Nephron progenitor cell (in vitro differentiated cells): ENCODE measurements around the gene MACF1.

Source experiments
- DNase-seq: peaks from one replicate; pipeline ENCODE4 v3.0.0; 2021
- H3K27ac Mint-ChIP-seq: 2 replicates; pipeline ENCODE4 v1.8.0; 2021; ENCODE audit warnings: mild to moderate bottlenecking, moderate library complexity, mixed read lengths
- H3K27me3 Mint-ChIP-seq: 2 replicates; pipeline ENCODE4 v1.8.0; 2021; ENCODE audit warnings: mild to moderate bottlenecking, low read depth, mixed read lengths; ENCODE audit not compliant: poor library complexity
- H3K36me3 Mint-ChIP-seq: 2 replicates; pipeline ENCODE4 v1.8.0; 2021; ENCODE audit warnings: low read depth, mixed read lengths
- H3K4me1 Mint-ChIP-seq: 2 replicates; pipeline ENCODE4 v1.8.0; 2021; ENCODE audit warnings: mixed read lengths
- H3K4me3 Mint-ChIP-seq: 2 replicates; pipeline ENCODE4 v1.8.0; 2021; ENCODE audit warnings: mild to moderate bottlenecking, moderate library complexity, mixed read lengths
- H3K9me3 Mint-ChIP-seq: 2 replicates; pipeline ENCODE4 v1.8.0; 2021; ENCODE audit warnings: mild to moderate bottlenecking, moderate library complexity, mixed read lengths
- TF ChIP-seq, protein P1 (sequence below): fragments of 200-600 bp; sonication (generic); IDR thresholded peaks from 2 replicates; pipeline ENCODE4 v1.5.0; 2021; ENCODE audit warnings: antibody characterized with exemption

Gene MACF1

GRCh38 chr1:39415553-39415952 lies 211.1 kb downstream of the MACF1 start:
- Mint-ChIP-seq H3K9me3 (no peaks in the 10 kb centered on the region), H3K36me3 (peaks cover 56% of the 10 kb centered on the region), H3K27ac (no peak overlapping the region), H3K4me3 (no peak overlapping the region), H3K4me1 (peaks cover 64% of the 10 kb centered on the region), H3K27me3 (peaks cover 2% of the 10 kb centered on the region)
- no peak for DNase-seq
- TF ChIP-seq, protein P1, sequence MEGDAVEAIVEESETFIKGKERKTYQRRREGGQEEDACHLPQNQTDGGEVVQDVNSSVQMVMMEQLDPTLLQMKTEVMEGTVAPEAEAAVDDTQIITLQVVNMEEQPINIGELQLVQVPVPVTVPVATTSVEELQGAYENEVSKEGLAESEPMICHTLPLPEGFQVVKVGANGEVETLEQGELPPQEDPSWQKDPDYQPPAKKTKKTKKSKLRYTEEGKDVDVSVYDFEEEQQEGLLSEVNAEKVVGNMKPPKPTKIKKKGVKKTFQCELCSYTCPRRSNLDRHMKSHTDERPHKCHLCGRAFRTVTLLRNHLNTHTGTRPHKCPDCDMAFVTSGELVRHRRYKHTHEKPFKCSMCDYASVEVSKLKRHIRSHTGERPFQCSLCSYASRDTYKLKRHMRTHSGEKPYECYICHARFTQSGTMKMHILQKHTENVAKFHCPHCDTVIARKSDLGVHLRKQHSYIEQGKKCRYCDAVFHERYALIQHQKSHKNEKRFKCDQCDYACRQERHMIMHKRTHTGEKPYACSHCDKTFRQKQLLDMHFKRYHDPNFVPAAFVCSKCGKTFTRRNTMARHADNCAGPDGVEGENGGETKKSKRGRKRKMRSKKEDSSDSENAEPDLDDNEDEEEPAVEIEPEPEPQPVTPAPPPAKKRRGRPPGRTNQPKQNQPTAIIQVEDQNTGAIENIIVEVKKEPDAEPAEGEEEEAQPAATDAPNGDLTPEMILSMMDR, result no peak

- H3K4me1 Mint-ChIP-seq, result peaks cover 53% of the 10 kb centered on the region
- no peaks in the 10 kb centered on the region for H3K9me3 Mint-ChIP-seq
- no peak for DNase-seq
- TF ChIP-seq, protein P1, result no peak
- H3K27ac Mint-ChIP-seq, result no peak overlapping the region
- peaks cover 66% of the 10 kb centered on the region for H3K36me3 Mint-ChIP-seq
- no peak overlapping the region for H3K4me3 Mint-ChIP-seq
- H3K27me3 Mint-ChIP-seq, result peaks cover 2% of the 10 kb centered on the region
These were observed 212.1 kb downstream of the MACF1 start for GRCh38 chr1:39416609-39417008.

DNA sequence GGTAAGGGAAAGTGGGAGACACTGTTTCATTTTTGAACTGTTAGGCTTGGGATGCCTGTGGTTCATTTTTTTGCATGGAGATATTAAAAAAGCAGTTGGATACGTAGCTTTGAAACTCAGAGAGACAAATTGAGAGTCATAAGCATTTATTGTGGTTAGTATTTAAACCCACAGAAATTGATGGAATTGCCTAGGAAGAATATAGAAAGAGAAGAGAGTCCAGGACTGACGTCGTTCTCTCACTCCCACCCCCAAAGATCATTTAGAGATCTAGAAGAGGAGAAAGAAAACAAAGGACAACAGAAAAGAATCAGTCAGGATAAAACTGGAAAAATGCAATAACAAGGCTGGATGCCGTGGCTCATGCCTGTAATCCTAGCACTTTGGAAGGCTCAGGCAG lies 213.7 kb downstream of the MACF1 start:
- H3K4me1 Mint-ChIP-seq, result peaks cover 39% of the 10 kb centered on the region
- H3K27me3 Mint-ChIP-seq, result no peaks in the 10 kb centered on the region
- TF ChIP-seq, protein P1, result no peak
- peak overlapping the region; percentile 53 for H3K27ac Mint-ChIP-seq
- no peak for DNase-seq
- H3K9me3 Mint-ChIP-seq, result no peaks in the 10 kb centered on the region
- peaks cover 71% of the 10 kb centered on the region for H3K36me3 Mint-ChIP-seq
- H3K4me3 Mint-ChIP-seq, result no peak overlapping the region

DNA sequence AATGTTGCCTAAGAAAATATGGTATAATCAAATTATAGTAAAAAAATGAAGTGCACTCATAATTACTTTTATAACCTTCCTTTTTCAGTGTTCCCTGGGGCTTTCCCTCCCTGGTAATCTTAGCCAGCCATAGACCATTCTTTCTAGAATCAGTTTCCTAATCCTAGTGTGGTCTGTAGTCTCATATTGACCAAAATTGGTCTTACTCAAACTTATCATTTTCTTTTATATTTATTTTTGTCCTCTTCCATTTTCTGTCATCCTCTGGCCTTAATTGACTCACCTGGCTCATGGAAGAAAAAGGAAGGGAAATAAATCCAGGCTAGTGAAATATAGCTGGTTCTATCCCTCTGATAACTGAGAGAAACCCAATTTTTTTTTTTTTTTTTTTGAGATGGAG lies 216.0 kb downstream of the MACF1 start:
- DNase-seq, result no peak
- H3K27ac Mint-ChIP-seq, result no peak overlapping the region
- peaks cover 78% of the 10 kb centered on the region for H3K36me3 Mint-ChIP-seq
- H3K27me3 Mint-ChIP-seq, result no peaks in the 10 kb centered on the region
- TF ChIP-seq, protein P1, result no peak
- no peaks in the 10 kb centered on the region for H3K9me3 Mint-ChIP-seq
- H3K4me3 Mint-ChIP-seq, result no peak overlapping the region
- H3K4me1 Mint-ChIP-seq, result peaks cover 24% of the 10 kb centered on the region

DNA sequence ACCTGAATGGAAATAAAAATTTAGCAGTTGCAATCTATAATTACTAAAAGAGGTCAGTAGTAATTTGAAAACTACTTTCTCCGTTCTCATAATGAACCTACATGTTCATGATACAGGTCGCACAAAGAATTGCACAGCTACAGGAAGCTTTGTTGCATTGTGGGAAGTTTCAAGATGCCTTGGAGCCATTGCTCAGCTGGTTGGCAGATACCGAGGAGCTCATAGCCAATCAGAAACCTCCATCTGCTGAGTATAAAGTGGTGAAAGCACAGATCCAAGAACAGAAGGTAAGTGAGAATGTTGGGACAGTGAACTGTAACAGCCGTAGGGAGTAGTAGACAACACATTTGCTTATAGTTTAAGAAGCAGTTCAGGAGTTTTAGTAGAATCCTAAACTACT lies 218.1 kb downstream of the MACF1 start:
- Mint-ChIP-seq H3K4me3 (no peak overlapping the region), H3K9me3 (no peaks in the 10 kb centered on the region), H3K27ac (no peak overlapping the region), H3K4me1 (peaks cover 7% of the 10 kb centered on the region), H3K36me3 (peaks cover 87% of the 10 kb centered on the region), H3K27me3 (no peaks in the 10 kb centered on the region)
- TF ChIP-seq, protein P1, result no peak
- no peak for DNase-seq

DNA sequence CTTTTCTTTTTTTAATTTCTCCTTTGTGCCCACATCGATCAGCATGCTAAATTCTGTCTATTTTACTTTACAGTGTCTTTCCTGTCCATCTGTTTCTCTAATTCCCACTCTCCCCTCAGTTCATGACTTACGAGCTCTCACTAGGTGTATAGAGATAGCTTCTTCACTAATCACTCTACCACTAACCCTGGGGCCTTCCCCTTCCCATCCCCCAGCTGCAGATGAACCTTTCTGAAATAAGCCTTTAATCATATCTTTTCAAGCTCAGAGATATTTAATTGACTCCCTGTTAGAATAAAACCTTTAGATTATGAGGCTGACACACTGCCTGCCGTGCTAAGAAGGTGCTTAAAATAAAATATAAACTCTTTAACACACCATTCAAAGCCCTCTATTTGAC lies 220.7 kb downstream of the MACF1 start:
- Mint-ChIP-seq H3K4me3 (no peak overlapping the region), H3K4me1 (no peaks in the 10 kb centered on the region), H3K27me3 (no peaks in the 10 kb centered on the region), H3K27ac (peak overlapping the region; percentile 23), H3K36me3 (peaks cover 87% of the 10 kb centered on the region), H3K9me3 (no peaks in the 10 kb centered on the region)
- TF ChIP-seq, protein P1, result no peak
- DNase-seq, result no peak
